Sigmoid colon (tissue), 7 donors: ENCODE data around the gene CIDEA. TPM values are rescaled to one million over a fixed set of nuclear protein-coding genes. Genes with fewer than 3 reads are reported as not detected.

Experiments
- DNase-seq: peaks from one replicate; pipeline ENCODE4 v3.0.0-alpha.2; 2019
- H3K27ac ChIP-seq, 4 donors: fragments of 200-600 bp; sonication (generic); one replicate each; pipeline ENCODE4 v1.5.1; 2016 to 2019; ENCODE audit warnings: mild to moderate bottlenecking in 1 of 4
- H3K27me3 ChIP-seq, 3 donors: fragments of 200-600 bp; sonication (generic); one replicate each; pipeline ENCODE4 v1.5.1; 2019; ENCODE audit warnings: mild to moderate bottlenecking in 1 of 3
- H3K36me3 ChIP-seq, 4 donors: fragments of 200-600 bp; sonication (generic); one replicate each; pipeline ENCODE4 v1.5.1; 2016 to 2019
- H3K4me1 ChIP-seq, 4 donors: fragments of 200-600 bp; sonication (generic); one replicate each; pipeline ENCODE4 v1.5.1; 2017 to 2019
- H3K4me3 ChIP-seq, 4 donors: fragments of 200-600 bp; sonication (generic); one replicate each; pipeline ENCODE4 v1.5.1; 2017 to 2019; ENCODE audit warnings: mild to moderate bottlenecking in 2 of 4, moderate library complexity in 1 of 4
- H3K9me3 ChIP-seq, 4 donors: fragments of 200-600 bp in 3 of 4; sonication (generic) in 3 of 4; one replicate each; pipeline versions ENCODE4 v1.5.1 to v1.6.1; 2013 to 2019
- EP300 ChIP-seq, 4 donors: sonication (generic); formaldehyde crosslinking; IDR thresholded peaks; one replicate each; pipeline ENCODE4 v1.6.1; 2017; ENCODE audit warnings: antibody characterized with exemption in 4 of 4
- POLR2A ChIP-seq, 2 donors: fragments of 450-650 bp; IDR thresholded peaks; one replicate each; pipeline ENCODE4 v1.6.1; 2016; ENCODE audit warnings: antibody characterized with exemption in 2 of 2, mild to moderate bottlenecking in 2 of 2, moderate library complexity in 2 of 2
- POLR2AphosphoS5 ChIP-seq, 4 donors: sonication (generic); formaldehyde crosslinking; IDR thresholded peaks; one replicate each; pipeline ENCODE4 v1.6.1; 2017; ENCODE audit warnings: antibody characterized with exemption in 4 of 4
- WGBS, 2 donors: extraction: QIAGEN DNeasy Blood & Tissue Kit; methylation state at CpG; one replicate each; pipeline ENCODE4 v1.1.7; 2013; 5-methylcytosine and 5-hydroxymethylcytosine counted together
- intact Hi-C: fragments of 100-400 bp; cut with DNase I; formaldehyde crosslinking; loops from one replicate; pipeline ENCODE4 v1.15.1; 2023
- polyA plus RNA-seq, 3 donors: library from polyadenylated mRNA; stranded (reverse); fragments of 200-250 nt; gene quantifications; one replicate each; pipeline ENCODE4 v1.2.3, GENCODE V29; 2013
- total RNA-seq, 4 donors: library from RNA; depleted of rRNA; stranded (reverse); fragments of >200 nt; gene quantifications; one replicate each; pipeline ENCODE4 v1.1.0, GENCODE V29; 2016
- TF ChIP-seq, protein P1 (sequence below), 4 experiments: fragments of 450-650 bp in 3 of 4; fragments of 200-600 bp in 1 of 4; IDR thresholded peaks; one replicate each; pipeline ENCODE4 v1.5.1; 2016 to 2019; ENCODE audit warnings: antibody characterized with exemption in 4 of 4, mild to moderate bottlenecking in 3 of 4, moderate library complexity in 2 of 4
- donor health status: healthy with polysubstance abuse.
- donor health status: Bipolar disorder and iron deficiency.
- donor health status: healthy.

Gene CIDEA
- total and polyA plus RNA-seq, 7 donors: 4.2 to 17.8 TPM; not detected in 5

- H3K9me3 ChIP-seq: no peaks in the 10 kb centered on the region
- H3K27me3 ChIP-seq: peaks cover 6 to 40% (median 22%) of the 10 kb centered on the region in 3 donors
- H3K4me1 ChIP-seq: peaks cover 0 to 16% (median 14%) of the 10 kb centered on the region in 4 donors
- no peaks in the 10 kb centered on the region for H3K36me3 ChIP-seq
- no peak for DNase-seq
- intact Hi-C loops: no loop called here
- H3K4me3 ChIP-seq: no peak overlapping the region
- H3K27ac ChIP-seq: no peak overlapping the region
- 27 to 31% methylated on average over 11 of the region's 11 CpGs for WGBS, 2 donors
- no peak for TF ChIP-seq EP300 (IDR thresholded peaks at IDR 0.05)
- TF ChIP-seq, protein P1, sequence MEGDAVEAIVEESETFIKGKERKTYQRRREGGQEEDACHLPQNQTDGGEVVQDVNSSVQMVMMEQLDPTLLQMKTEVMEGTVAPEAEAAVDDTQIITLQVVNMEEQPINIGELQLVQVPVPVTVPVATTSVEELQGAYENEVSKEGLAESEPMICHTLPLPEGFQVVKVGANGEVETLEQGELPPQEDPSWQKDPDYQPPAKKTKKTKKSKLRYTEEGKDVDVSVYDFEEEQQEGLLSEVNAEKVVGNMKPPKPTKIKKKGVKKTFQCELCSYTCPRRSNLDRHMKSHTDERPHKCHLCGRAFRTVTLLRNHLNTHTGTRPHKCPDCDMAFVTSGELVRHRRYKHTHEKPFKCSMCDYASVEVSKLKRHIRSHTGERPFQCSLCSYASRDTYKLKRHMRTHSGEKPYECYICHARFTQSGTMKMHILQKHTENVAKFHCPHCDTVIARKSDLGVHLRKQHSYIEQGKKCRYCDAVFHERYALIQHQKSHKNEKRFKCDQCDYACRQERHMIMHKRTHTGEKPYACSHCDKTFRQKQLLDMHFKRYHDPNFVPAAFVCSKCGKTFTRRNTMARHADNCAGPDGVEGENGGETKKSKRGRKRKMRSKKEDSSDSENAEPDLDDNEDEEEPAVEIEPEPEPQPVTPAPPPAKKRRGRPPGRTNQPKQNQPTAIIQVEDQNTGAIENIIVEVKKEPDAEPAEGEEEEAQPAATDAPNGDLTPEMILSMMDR (IDR thresholded peaks at IDR 0.05): no peak
- no peak for TF ChIP-seq POLR2A (IDR thresholded peaks at IDR 0.05)
- TF ChIP-seq POLR2AphosphoS5 (IDR thresholded peaks at IDR 0.05): no peak
Measured at GRCh38 chr18:12253027-12253426, 1.1 kb upstream of the CIDEA start.

DNA sequence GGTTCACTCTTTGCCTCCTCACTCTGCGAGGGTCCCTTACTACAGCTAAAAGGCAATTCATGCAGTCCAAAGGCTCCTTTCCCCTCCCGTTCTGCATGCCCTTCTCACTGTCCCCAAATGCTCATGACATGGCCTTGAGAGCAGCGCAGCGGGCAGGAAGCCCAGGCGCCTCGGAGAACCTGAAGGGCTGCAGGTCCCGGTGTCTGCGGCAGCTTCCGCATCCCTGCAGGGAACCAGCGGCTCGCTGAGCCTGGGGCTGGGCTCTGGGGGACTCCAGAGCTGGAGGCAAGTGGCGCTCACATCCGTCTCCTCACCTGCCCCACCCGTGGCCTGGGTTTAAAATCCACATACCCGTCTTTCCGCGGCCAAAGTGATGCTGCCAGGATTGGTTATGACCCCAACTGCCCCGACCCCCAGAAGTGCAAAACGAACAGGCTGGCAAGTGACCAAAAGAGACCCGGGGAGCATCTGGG is 462 bp upstream of the CIDEA start:
- Histone ChIP-seq H3K27me3 (peaks cover 6 to 34% (median 22%) of the 10 kb centered on the region in 3 donors), H3K36me3 (no peaks in the 10 kb centered on the region), H3K27ac (no peak overlapping the region), H3K4me3 (peak overlapping the region; percentile 20 to 47 (median 36)), H3K4me1 (peaks cover 0 to 16% (median 14%) of the 10 kb centered on the region in 4 donors), H3K9me3 (no peaks in the 10 kb centered on the region)
- intact Hi-C loops: no loop called here
- WGBS, 2 donors: 3 to 4% methylated on average over 20 of the region's 20 CpGs
- no peak for DNase-seq
- TF ChIP-seq EP300 (IDR thresholded peaks at IDR 0.05): no peak
- TF ChIP-seq, protein P1 (IDR thresholded peaks at IDR 0.05): no peak
- TF ChIP-seq POLR2A (IDR thresholded peaks at IDR 0.05): no peak
- TF ChIP-seq POLR2AphosphoS5 (IDR thresholded peaks at IDR 0.05): no peak

GRCh38 chr18:12254820-12255511 is 805 bp downstream of the CIDEA start:
- Histone ChIP-seq H3K36me3 (no peaks in the 10 kb centered on the region), H3K4me1 (peaks cover 0 to 16% (median 14%) of the 10 kb centered on the region in 4 donors), H3K4me3 (peak overlapping the region in 3 of 4 donors; percentile 28 to 47 (median 45)), H3K9me3 (no peaks in the 10 kb centered on the region), H3K27me3 (peaks cover 6 to 33% (median 22%) of the 10 kb centered on the region in 3 donors), H3K27ac (no peak overlapping the region)
- WGBS, 2 donors: 53 to 56% methylated on average over 38 of the region's 38 CpGs
- intact Hi-C loops: no loop called here
- TF ChIP-seq POLR2AphosphoS5 (IDR thresholded peaks at IDR 0.05) (no peak), POLR2A (IDR thresholded peaks at IDR 0.05) (no peak), EP300 (IDR thresholded peaks at IDR 0.05) (no peak)
- TF ChIP-seq, protein P1 (IDR thresholded peaks at IDR 0.05): no peak
- no peak for DNase-seq

DNA sequence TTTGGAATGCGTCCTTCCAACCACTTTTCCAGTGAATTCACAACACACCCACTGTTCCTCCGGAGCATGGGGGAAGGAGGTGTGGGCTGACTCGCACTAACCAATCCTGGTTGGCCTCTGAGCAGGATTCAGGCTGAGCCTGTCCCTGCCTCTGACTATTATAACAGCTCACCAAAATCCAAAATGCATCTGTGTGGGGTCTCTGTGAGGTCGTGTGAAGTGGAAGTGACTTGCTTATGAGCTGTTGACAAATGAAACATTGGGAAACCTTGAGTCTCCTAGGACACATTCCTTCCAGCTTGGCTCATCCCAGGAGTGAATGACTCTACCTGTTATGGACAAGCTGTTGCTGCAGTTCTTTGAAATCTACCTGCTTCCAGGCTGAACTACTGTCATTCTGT is 1.5 kb downstream of the CIDEA start:
- Histone ChIP-seq H3K36me3 (no peaks in the 10 kb centered on the region), H3K9me3 (no peaks in the 10 kb centered on the region), H3K27me3 (peaks cover 6 to 33% (median 22%) of the 10 kb centered on the region in 3 donors), H3K4me1 (peaks cover 0 to 16% (median 14%) of the 10 kb centered on the region in 4 donors), H3K27ac (no peak overlapping the region), H3K4me3 (no peak overlapping the region)
- WGBS, 2 donors: 54 to 62% methylated on average over 4 of the region's 4 CpGs
- no peak for DNase-seq
- intact Hi-C loops: no loop called here
- TF ChIP-seq POLR2AphosphoS5 (IDR thresholded peaks at IDR 0.05): no peak
- no peak for TF ChIP-seq EP300 (IDR thresholded peaks at IDR 0.05)
- TF ChIP-seq, protein P1 (IDR thresholded peaks at IDR 0.05): no peak
- TF ChIP-seq POLR2A (IDR thresholded peaks at IDR 0.05): no peak
